Hepatocyte (in vitro differentiated cells): ENCODE data around the gene RUSF1.

Experiments used
- CTCF ChIP-seq: fragments of 200-600 bp; sonication (generic); IDR thresholded peaks from 2 replicates; pipeline ENCODE4 v1.5.1; 2016; ENCODE audit warnings: antibody characterized with exemption, mild to moderate bottlenecking; ENCODE audit not compliant: poor library complexity
- EZH2 ChIP-seq: fragments of 200-600 bp; sonication (generic); IDR thresholded peaks from 2 replicates; pipeline ENCODE4 v1.6.1; 2016; ENCODE audit warnings: antibody characterized with exemption, mild to moderate bottlenecking, borderline replicate concordance
- EZH2phosphoT487 ChIP-seq: fragments of 200-600 bp; sonication (generic); IDR thresholded peaks from one replicate; pipeline ENCODE4 v1.6.1; 2018; ENCODE audit warnings: antibody characterized with exemption, mild to moderate bottlenecking, low read depth, moderate library complexity; ENCODE audit not compliant: unreplicated experiment, severe bottlenecking

GRCh38 chr16:31439519-31439918 is 68.7 kb downstream of the RUSF1 start:
- TF ChIP-seq CTCF (no peak), EZH2 (no peak), EZH2phosphoT487 (no peak)
